Fibroblast of the aortic adventitia (primary cell): ENCODE results near the gene GOLGA6C. TPM values are rescaled to one million over a fixed set of nuclear protein-coding genes. Genes with fewer than 3 reads are reported as not detected.
"Not testable (repeated sequence)": the region's sequence is repeated elsewhere in the genome, so short reads cannot be mapped to it uniquely, and the experiment has no call there.

Experiments
- DNase-seq: peaks from one replicate; pipeline ENCODE4 v3.0.0-alpha.2; 2010; ENCODE audit warnings: low read depth
- H3K4me3 ChIP-seq: 2 replicates; pipeline ENCODE4 v1.5.1; 2011; ENCODE audit warnings: low read depth, mild to moderate bottlenecking, control low read depth, low read length, moderate library complexity
- small RNA-seq: library from RNA; depleted of rRNA; stranded (forward); fragments of <200 nt; gene quantifications from one replicate; pipeline ENCODE3, GENCODE V24; 2012
- total RNA-seq: library from RNA; depleted of rRNA; stranded (reverse); fragments of >200 nt; gene quantifications from 2 replicates; pipeline ENCODE4 v1.2.3, GENCODE V29; 2012; ENCODE audit warnings: low replicate concordance
- TF ChIP-seq, protein P1 (sequence below): IDR thresholded peaks from 2 replicates; pipeline ENCODE4 v1.5.1; 2011; ENCODE audit warnings: mild to moderate bottlenecking, low read length, control low read depth, inconsistent platforms; ENCODE audit not compliant: insufficient read depth

The GOLGA6C gene
- total RNA-seq, 1 donor = not detected

DNA sequence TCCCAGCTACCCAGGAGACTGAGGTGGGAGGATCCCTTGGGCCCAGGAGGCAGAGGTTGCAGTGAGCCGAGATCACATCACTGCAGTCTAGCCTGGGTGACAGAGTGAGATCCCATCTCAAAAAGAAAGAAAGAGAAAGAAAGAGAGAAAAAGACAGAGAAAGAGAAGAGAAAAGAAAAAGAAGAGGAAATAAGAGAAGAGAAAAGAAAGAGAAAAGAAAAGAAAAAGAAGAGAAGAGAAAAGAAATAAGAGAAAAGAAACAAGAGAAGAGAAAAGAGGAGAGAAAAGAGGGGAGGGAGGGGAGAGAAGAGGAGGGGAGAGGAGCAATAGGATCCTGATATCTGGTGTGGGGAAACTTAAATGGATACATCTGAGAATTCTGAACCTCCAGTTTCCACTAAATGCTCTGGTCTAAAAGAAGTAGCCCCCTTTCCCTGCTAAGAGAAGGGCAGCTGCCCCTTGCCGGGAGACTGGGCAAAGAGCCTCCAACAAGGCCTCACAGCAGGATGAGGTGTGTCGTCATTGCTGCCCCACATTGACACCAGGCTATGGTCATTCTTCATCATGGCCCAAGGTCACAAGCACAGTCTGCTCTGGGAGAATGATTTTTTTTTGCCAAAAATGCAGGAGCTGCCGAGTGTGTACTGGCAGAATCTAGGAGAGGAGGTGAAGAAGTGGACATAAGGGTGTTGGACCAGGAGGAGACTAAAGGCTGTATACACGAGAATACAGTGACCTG, 56.6 kb downstream of the GOLGA6C start:
- no peak for DNase-seq
- TF ChIP-seq, protein P1, sequence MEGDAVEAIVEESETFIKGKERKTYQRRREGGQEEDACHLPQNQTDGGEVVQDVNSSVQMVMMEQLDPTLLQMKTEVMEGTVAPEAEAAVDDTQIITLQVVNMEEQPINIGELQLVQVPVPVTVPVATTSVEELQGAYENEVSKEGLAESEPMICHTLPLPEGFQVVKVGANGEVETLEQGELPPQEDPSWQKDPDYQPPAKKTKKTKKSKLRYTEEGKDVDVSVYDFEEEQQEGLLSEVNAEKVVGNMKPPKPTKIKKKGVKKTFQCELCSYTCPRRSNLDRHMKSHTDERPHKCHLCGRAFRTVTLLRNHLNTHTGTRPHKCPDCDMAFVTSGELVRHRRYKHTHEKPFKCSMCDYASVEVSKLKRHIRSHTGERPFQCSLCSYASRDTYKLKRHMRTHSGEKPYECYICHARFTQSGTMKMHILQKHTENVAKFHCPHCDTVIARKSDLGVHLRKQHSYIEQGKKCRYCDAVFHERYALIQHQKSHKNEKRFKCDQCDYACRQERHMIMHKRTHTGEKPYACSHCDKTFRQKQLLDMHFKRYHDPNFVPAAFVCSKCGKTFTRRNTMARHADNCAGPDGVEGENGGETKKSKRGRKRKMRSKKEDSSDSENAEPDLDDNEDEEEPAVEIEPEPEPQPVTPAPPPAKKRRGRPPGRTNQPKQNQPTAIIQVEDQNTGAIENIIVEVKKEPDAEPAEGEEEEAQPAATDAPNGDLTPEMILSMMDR = no peak
- H3K4me3 ChIP-seq = no peak overlapping the region

DNA sequence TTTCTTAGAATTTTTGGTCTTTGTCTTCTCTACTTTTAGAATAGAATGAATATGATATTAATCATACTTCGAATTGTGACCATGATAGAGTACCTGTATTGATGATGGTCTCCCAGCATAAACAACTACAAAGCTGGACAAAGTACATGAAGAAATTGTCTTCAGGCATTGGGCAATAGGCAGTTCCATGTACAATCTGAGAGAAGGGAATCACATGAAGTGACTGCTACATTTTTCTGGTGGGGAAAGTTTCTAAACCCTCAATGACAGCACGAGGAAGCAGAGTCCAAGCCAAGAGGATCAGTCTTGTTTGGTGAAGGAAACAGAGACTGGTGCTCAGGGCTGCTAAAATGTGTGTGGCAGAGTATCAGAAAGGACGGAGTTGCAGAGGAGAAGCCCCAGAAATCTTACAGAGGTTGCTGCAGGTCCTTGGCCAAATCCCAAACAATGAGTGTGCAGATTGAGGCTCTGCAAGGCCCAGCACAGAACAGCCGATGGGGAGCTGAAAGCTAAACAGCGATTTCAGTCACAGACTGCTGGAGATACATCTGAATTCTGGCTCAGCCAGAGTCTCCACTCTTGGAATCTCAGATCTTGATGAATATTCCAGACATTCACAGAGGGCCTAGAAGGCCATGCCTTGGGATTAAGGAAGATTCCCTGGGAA, 61.2 kb downstream of the GOLGA6C start:
- peak; percentile 7 for DNase-seq
- H3K4me3 ChIP-seq = not testable (repeated sequence)

Small RNAs within 50 kb of the gene (small RNA-seq; reads per million reads assigned to genes)
- gene AC068338.1 = not detected
- gene RN7SL327P = not detected
- not detected for gene RN7SL489P

Other genes starting within 250 kb of the GOLGA6C start
- gene PPCDC, start 234.7 kb upstream of the GOLGA6C start, total RNA-seq = 2.5 and 11.8 TPM in 2 replicates
- gene C15orf39, start 56.5 kb upstream of the GOLGA6C start, total RNA-seq = 3.1 and 8.1 TPM in 2 replicates
- gene GOLGA6D, start 24.5 kb downstream of the GOLGA6C start, total RNA-seq = not detected in 2 replicates
- gene COMMD4, start 77.7 kb downstream of the GOLGA6C start, total RNA-seq = 54.1 and 66.8 TPM in 2 replicates
- gene NEIL1, start 88.7 kb downstream of the GOLGA6C start, total RNA-seq = 3.5 and 3.8 TPM in 2 replicates
- 92.6 and 113 TPM in 2 replicates for gene MAN2C1, start 110.3 kb downstream of the GOLGA6C start, total RNA-seq
- 37.3 and 52.9 TPM in 2 replicates for gene SIN3A, start 193.4 kb downstream of the GOLGA6C start, total RNA-seq